Astrocyte of the cerebellum (primary cell): ENCODE measurements around the gene COL4A1.
A peak's percentile ranks its signal among the peaks of the same experiment; 100 is the strongest.

ENCODE experiments used
- DNase-seq: peaks from one replicate; pipeline ENCODE4 v3.0.0-alpha.2; 2011; ENCODE audit warnings: low read depth
- H3K4me3 ChIP-seq: 2 replicates; pipeline ENCODE4 v1.5.1; 2011; ENCODE audit warnings: mild to moderate bottlenecking, low read depth, low read length, moderate library complexity
- in situ Hi-C: cut with HindIII; loops from 2 replicates; pipeline ENCODE4 v1.10.0; 2017; ENCODE audit warnings: low sequenced_read_pairs
- TF ChIP-seq, protein P1 (sequence below): IDR thresholded peaks from 2 replicates; pipeline ENCODE4 v1.5.1; 2012; ENCODE audit warnings: low read length, low read depth, moderate library complexity, mild to moderate bottlenecking; ENCODE audit errors: missing control alignments

Gene COL4A1

DNA sequence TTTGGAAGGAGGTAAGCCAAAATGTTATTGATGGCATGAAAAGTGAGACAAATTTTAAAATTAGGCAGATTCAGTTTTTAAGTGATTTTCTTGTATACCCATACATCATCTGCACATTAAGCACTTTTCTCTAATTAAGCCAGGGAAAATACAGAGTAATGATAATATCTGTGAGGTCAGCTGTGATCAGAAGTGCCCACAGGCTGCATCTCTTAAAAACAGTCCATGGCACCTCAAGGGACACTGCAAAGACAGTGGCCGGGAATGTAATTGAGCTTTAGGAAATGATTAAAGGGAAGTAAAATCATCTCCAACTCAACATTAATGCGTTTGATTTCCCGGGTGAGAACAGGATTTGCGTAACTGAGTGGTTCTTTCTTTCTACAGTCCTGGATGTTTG is 2.0 kb downstream of the COL4A1 start:
- in situ Hi-C loops = no loop called here
- TF ChIP-seq, protein P1, sequence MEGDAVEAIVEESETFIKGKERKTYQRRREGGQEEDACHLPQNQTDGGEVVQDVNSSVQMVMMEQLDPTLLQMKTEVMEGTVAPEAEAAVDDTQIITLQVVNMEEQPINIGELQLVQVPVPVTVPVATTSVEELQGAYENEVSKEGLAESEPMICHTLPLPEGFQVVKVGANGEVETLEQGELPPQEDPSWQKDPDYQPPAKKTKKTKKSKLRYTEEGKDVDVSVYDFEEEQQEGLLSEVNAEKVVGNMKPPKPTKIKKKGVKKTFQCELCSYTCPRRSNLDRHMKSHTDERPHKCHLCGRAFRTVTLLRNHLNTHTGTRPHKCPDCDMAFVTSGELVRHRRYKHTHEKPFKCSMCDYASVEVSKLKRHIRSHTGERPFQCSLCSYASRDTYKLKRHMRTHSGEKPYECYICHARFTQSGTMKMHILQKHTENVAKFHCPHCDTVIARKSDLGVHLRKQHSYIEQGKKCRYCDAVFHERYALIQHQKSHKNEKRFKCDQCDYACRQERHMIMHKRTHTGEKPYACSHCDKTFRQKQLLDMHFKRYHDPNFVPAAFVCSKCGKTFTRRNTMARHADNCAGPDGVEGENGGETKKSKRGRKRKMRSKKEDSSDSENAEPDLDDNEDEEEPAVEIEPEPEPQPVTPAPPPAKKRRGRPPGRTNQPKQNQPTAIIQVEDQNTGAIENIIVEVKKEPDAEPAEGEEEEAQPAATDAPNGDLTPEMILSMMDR = no peak
- no peak for DNase-seq
- peak overlapping the region; percentile 64 for H3K4me3 ChIP-seq

DNA sequence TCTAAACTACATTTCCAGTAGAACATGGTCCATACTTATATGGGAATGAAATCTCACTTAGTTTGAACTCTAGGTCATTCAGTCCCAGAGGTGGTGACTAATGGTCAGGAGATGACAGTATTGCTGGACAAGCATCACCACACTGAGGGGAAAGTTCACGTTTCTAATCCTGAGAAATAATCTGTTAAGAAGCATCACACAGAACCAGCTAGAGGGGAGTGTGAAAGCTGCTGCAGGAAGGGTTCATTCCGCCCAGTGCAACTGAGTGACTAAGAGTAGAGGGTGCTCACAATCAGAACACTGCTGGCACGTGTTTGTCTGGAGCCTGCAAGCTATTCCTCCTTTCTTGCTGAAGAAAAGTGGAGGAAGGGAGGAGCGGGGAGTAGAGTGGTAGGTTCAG is 2.7 kb downstream of the COL4A1 start:
- no peak for DNase-seq
- TF ChIP-seq, protein P1 = no peak
- H3K4me3 ChIP-seq = no peak overlapping the region
- in situ Hi-C loops = no loop called here

DNA sequence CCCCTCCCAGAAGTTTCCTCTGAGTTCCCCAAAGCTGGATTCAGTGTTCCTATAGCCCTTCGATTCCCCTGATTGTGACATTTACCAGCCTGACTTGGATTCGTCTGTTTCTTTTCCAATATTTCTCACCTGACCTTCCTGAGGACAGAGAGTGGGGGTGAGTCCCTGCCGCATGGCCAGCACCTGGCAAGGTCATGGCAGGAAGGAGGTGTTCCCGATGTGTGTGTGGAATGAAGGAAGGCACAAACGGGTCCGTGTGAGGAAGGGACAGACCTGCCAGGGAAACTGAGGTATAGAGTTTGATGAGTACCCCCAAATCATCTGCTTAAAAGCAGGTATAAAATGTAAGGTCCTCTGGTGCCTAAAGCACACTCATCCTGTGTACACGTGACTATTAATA is 3.3 kb downstream of the COL4A1 start:
- H3K4me3 ChIP-seq = no peak overlapping the region
- no peak for DNase-seq
- TF ChIP-seq, protein P1 = no peak
- in situ Hi-C loops = no loop called here

DNA sequence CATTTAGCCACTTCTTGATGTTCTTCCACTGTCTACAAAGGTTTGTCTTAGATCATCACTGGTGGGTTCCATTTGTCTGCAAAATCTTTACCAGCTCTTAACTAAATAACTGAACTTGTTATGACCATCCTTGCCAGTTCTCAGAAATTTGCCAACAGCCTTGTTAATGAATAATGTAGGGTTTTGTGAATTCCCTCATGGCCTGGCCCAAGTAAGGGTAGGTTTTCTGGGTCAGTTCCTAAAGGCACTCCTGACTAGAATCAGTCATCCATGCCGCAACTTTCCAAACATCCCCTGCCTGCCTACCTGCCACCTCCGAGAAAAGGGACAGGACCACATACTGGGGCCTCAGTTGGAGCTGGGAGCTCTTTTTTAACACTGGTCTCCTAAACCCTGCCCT is 4.0 kb downstream of the COL4A1 start:
- DNase-seq = no peak
- in situ Hi-C loops = no loop called here
- H3K4me3 ChIP-seq = no peak overlapping the region
- TF ChIP-seq, protein P1 = no peak

DNA sequence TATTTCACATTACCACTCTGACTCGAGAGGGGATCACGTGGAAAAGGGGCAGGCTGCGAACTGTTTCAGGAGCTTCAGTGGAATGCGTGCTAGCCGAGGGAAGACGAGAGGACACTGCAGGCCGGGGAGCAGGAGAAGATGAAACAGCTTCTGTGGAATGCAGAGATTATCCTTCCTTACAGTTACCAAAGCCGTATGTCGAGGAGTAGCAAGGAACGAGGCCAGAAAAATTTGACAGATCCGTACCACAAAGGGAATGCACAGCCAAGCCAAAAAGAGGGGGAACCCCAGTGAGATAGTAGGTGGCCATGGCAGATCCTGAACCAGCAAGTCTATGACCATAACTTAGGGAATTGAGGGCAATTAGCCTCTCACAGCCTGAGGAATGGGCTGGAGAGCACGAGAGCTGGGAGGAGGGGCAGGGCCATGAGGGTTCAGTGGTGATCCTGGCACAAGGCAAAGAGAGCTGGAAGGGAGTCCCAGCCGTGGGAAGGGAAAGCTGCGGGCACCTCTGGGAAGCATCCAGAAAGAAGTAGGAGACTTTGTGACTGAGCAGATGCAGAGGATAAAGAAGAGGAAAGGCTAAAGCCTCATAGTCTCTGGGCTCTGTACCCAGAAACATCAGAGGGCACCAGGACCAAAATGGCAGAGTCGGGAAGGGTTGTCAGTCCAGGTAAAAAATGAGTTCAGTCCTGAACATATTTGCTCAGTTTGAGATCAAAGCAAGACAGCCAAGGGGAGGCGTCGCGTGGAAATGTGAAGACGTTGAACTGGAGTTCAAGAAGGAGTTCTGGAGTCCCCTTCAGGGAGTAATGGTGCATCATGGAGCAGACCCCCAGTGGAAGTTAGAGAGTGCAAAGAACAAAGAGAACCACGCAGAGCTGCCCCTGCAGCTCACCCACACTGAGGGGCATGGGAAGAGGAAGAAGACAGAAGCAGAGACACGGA is 5.1 kb downstream of the COL4A1 start:
- in situ Hi-C loops = no loop called here
- TF ChIP-seq, protein P1 = no peak
- DNase-seq = no peak
- H3K4me3 ChIP-seq = no peak overlapping the region

DNA sequence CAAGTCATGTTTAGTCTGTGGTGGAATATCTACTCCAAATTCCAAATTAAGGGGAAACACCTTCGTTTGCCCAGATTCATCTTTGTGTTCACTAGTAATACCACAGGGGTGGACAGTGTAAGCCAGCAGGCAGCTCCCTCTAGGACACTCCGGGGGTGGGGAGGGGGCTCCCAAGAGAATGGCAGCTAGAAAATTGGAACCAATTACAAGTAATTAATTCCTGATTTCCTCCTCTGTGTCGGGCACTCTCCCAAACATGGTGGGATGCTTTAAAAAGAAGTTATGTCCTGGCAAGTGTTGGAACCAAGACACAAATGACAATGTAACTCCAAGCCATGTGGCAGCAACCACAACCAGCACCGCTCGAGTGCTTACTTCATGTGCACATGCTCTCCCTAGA is 5.9 kb downstream of the COL4A1 start:
- no peak overlapping the region for H3K4me3 ChIP-seq
- TF ChIP-seq, protein P1 = no peak
- in situ Hi-C loops = no loop called here
- DNase-seq = no peak
